OCI-LY7 (cell line): ENCODE results near the gene GALNT10. TPM values are rescaled to one million over a fixed set of nuclear protein-coding genes. Genes with fewer than 3 reads are reported as not detected.

Experiments used
- BruUV-seq: library from RNA; stranded (reverse); fragments of 400-500 nt; replicated peaks from 2 replicates; lab custom pipeline; 2021; lab: Mats Ljungman, UMichigan
- CTCF ChIA-PET: fragments of 300-600 bp; sonication (Branson Sonifier 250); formaldehyde crosslinking; loops from one replicate; lab custom pipeline; 2022; ENCODE audit warnings: antibody characterized with exemption; ENCODE audit not compliant: unreplicated experiment; lab: Charles Lee
- POLR2A ChIA-PET: fragments of 300-600 bp; sonication (Branson Sonifier 250); formaldehyde crosslinking; loops from one replicate; lab custom pipeline; 2022; ENCODE audit warnings: antibody characterized with exemption; lab: Charles Lee
- DNase-seq: peaks from one replicate; pipeline ENCODE4 v3.0.0-alpha.2; 2015; ENCODE audit warnings: low spot score
- H2AFZ ChIP-seq: fragments of 200-600 bp; sonication (generic), shearing (Covaris generic); 2 replicates; pipeline ENCODE4 v1.6.1; 2014; ENCODE audit warnings: mild to moderate bottlenecking, antibody characterized with exemption, low read length, moderate library complexity
- H3K27ac ChIP-seq: fragments of 200-600 bp; sonication (generic); 2 replicates; pipeline ENCODE4 v1.5.1; 2014; ENCODE audit warnings: mixed run types, low read depth, mild to moderate bottlenecking, moderate library complexity, low read length, inconsistent platforms; ENCODE audit not compliant: poor library complexity, severe bottlenecking
- H3K36me3 ChIP-seq: fragments of 200-600 bp; sonication (generic); 2 replicates; pipeline ENCODE4 v1.6.1; 2014; ENCODE audit warnings: mild to moderate bottlenecking, antibody characterized with exemption, low read length, moderate library complexity, mixed read lengths; ENCODE audit not compliant: insufficient read depth
- H3K4me1 ChIP-seq: fragments of 200-600 bp; sonication (generic); 2 replicates; pipeline ENCODE4 v1.5.1; 2014; ENCODE audit warnings: mild to moderate bottlenecking, low read length; ENCODE audit not compliant: insufficient read depth, poor library complexity, severe bottlenecking
- H3K4me2 ChIP-seq: fragments of 200-600 bp; sonication (generic); 2 replicates; pipeline ENCODE4 v1.6.1; 2014; ENCODE audit warnings: mild to moderate bottlenecking, low read length
- H3K4me3 ChIP-seq: fragments of 200-600 bp; sonication (generic); 2 replicates; pipeline ENCODE4 v1.5.1; 2014; ENCODE audit warnings: mild to moderate bottlenecking, low read depth, low read length; ENCODE audit not compliant: poor library complexity, severe bottlenecking
- H3K79me2 ChIP-seq: fragments of 200-600 bp; sonication (generic); 2 replicates; pipeline ENCODE4 v1.6.1; 2016; ENCODE audit warnings: low read depth, mild to moderate bottlenecking, low read length, moderate library complexity, mixed read lengths; ENCODE audit not compliant: insufficient read depth
- H3K9me2 ChIP-seq: fragments of 200-600 bp; sonication (generic); 2 replicates; pipeline ENCODE4 v1.6.1; 2016; ENCODE audit warnings: mild to moderate bottlenecking, low read length, mixed read lengths; ENCODE audit not compliant: insufficient read depth
- H3K9me3 ChIP-seq: fragments of 200-600 bp; sonication (generic); 2 replicates; pipeline ENCODE4 v1.6.1; 2014; ENCODE audit warnings: mild to moderate bottlenecking, mixed run types, low read length, mixed read lengths
- H4K20me1 ChIP-seq: fragments of 200-600 bp; sonication (generic); 2 replicates; pipeline ENCODE4 v1.6.1; 2014; ENCODE audit warnings: mild to moderate bottlenecking, antibody characterized with exemption, low read length, moderate library complexity, mixed read lengths; ENCODE audit not compliant: insufficient read depth
- CTCF ChIP-seq: fragments of 200-600 bp; sonication (generic); conservative IDR thresholded peaks from 2 replicates; pipeline ENCODE4 v1.5.1; 2014; ENCODE audit warnings: mild to moderate bottlenecking, antibody characterized with exemption, low read length, moderate library complexity, mixed read lengths
- EZH2phosphoT487 ChIP-seq: fragments of 200-600 bp; sonication (generic); IDR thresholded peaks from 2 replicates; pipeline ENCODE4 v1.6.1; 2018; ENCODE audit warnings: low read depth, borderline replicate concordance, mild to moderate bottlenecking, mixed run types, antibody characterized with exemption, low read length, moderate library complexity, mixed read lengths
- intact Hi-C: fragments of 100-400 bp; cut with micrococcal nuclease; formaldehyde crosslinking; loops from one replicate; pipeline ENCODE4 v1.10.0; 2022; ENCODE audit not compliant: unreplicated experiment
- total RNA-seq, 2 experiments: library from RNA; depleted of rRNA in 1 of 2; stranded (reverse); fragments of >200 nt in 1 of 2; shearing (Covaris generic) in 1 of 2; gene quantifications; 2 replicates each; pipeline ENCODE4 v1.2.3, GENCODE V29; 2014 to 2022

Gene GALNT10
- total RNA-seq, 2 experiments from 2014 or later = 7.3 to 20.6 TPM

- Histone ChIP-seq H4K20me1 (no peaks in the 10 kb centered on the region; the same call in 1 of the 2 replicates), H3K4me2 (no peak overlapping the region), H3K4me3 (no peak overlapping the region), H3K27ac (no peak overlapping the region), H3K36me3 (no peaks in the 10 kb centered on the region), H3K79me2 (no peaks in the 10 kb centered on the region), H3K9me2 (no peaks in the 10 kb centered on the region), H3K4me1 (peaks cover 16% of the 10 kb centered on the region), H3K9me3 (no peaks in the 10 kb centered on the region), H2AFZ (no peak overlapping the region)
- ChIA-PET CTCF (no interaction called here), POLR2A (no interaction called here)
- no peak for TF ChIP-seq CTCF
- TF ChIP-seq EZH2phosphoT487 = no peak
- no TSS peak for BruUV-seq
- no peak for DNase-seq
- intact Hi-C loops = no loop called here
These were observed 51.9 kb downstream of the GALNT10 start for GRCh38 chr5:154242442-154242841.

GRCh38 chr5:154242964-154243376 is 52.4 kb downstream of the GALNT10 start:
- intact Hi-C loops = no loop called here
- peaks cover 16% of the 10 kb centered on the region for H3K4me1 ChIP-seq
- no peaks in the 10 kb centered on the region for H3K9me3 ChIP-seq
- no peaks in the 10 kb centered on the region for H3K79me2 ChIP-seq
- no peak overlapping the region for H3K27ac ChIP-seq
- H3K4me3 ChIP-seq = no peak overlapping the region
- BruUV-seq = no TSS peak
- TF ChIP-seq EZH2phosphoT487 (no peak), CTCF (no peak)
- H3K36me3 ChIP-seq = no peaks in the 10 kb centered on the region
- H3K9me2 ChIP-seq = no peaks in the 10 kb centered on the region
- no peak for DNase-seq
- CTCF ChIA-PET = no interaction called here
- POLR2A ChIA-PET = no interaction called here
- no peak overlapping the region for H2AFZ ChIP-seq
- H3K4me2 ChIP-seq = no peak overlapping the region
- no peaks in the 10 kb centered on the region for H4K20me1 ChIP-seq

DNA sequence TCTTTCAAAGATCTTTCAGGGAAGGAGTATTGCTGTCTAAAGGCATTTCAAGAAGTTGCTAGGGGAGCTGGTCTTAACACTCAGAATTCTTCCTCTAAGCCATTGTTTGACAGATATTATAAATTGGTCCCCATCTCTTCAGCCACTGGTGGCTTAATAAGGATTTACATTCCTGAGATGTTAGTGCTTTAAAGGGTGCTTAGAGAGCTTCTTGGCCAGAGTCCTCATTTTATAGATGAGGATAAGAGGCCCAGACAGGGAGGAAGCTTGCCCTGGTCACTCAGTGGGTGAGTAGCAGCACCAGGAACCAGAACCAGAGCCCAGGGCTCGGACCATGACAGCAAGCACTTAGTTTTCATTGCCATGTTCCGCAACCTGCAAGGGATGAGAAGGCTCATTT is 53.2 kb downstream of the GALNT10 start:
- no peak for DNase-seq
- POLR2A ChIA-PET = no interaction called here

More for the DNA sequence above, 53.2 kb downstream of the GALNT10 start:
- no peaks in the 10 kb centered on the region for H3K36me3 ChIP-seq
- H2AFZ ChIP-seq = no peak overlapping the region
- H3K4me2 ChIP-seq = no peak overlapping the region
- no peak overlapping the region for H3K4me3 ChIP-seq
- H3K9me3 ChIP-seq = no peaks in the 10 kb centered on the region
- intact Hi-C loops = no loop called here
- BruUV-seq = no TSS peak
- CTCF ChIA-PET = no interaction called here
- H3K4me1 ChIP-seq = peaks cover 10% of the 10 kb centered on the region
- no peaks in the 10 kb centered on the region for H3K79me2 ChIP-seq
- TF ChIP-seq CTCF = no peak
- TF ChIP-seq EZH2phosphoT487 = no peak
- no peaks in the 10 kb centered on the region for H3K9me2 ChIP-seq
- no peaks in the 10 kb centered on the region for H4K20me1 ChIP-seq
- no peak overlapping the region for H3K27ac ChIP-seq
